Measurements from ENCODE around the gene NEU4.
"Not testable (repeated sequence)": the region's sequence is repeated elsewhere in the genome, so short reads cannot be mapped to it uniquely, and the experiment has no call there.

NEU4 gene

DNA sequence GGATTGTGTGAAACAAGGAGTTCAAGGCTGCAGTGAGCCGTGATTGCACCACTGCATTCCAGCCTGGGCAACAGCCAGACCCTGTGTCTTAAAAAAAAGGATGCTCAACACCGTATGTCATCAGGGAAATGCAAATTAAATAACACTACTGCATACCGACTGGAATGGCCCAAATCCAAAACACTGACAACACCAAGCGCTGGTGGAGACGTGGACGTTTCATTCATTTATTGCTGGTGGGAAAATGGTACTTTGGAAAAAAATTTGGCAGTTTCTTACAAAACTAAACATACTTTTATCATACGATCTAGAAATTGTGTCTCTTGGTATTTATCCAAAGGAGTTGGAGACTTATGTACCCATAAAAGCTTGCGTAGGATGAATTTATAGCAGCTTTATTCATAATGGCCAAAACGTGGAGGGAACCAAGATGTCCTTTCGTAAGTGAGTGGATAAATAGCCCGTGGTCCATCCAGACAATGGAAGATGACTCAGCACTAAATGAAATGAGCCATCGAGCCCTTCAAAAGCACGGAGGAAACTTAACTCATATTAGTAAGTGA, 24.2 kb downstream of the NEU4 start:
- no peak for DNase-seq (ENCODE audit: low read depth in 2 of 2)

DNA sequence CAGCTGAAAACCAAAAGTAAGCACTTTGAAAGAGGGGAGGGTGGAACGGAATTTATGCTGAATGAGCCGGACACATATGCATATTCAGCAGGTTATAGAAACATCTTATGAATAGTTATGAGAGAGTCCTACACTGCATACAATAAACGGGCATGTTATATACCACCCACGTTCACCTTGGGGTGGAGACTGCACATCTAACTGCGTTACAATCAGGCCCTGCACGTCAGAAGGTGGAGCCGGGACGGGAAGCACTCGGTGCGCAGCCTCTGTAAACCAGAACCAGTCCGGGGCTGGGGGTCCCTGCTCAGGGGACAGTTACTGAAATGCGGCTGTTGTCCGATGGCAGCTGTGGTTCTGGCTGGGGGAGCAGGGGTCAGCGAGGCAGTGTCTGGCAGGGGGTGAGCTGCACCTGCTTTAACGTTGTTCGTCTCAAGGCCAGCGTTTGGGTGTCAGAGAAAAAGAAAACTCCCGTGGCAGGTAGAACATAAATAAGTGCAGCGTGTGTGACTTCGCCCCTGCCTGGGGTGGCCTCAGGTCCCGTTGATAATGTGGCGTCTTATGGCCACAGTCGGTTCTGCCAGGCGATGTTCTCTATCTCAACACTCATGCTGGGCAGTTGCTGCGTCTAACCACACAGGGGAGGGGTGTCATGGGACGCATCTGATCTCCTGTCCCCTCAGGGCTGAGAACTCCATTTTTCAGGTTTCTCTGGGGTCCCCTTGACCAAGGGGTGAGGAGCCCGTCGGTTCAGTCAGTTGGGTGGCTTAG, 24.9 kb downstream of the NEU4 start:
- not testable (repeated sequence) for DNase-seq (ENCODE audit: low read depth in 2 of 2)

DNA sequence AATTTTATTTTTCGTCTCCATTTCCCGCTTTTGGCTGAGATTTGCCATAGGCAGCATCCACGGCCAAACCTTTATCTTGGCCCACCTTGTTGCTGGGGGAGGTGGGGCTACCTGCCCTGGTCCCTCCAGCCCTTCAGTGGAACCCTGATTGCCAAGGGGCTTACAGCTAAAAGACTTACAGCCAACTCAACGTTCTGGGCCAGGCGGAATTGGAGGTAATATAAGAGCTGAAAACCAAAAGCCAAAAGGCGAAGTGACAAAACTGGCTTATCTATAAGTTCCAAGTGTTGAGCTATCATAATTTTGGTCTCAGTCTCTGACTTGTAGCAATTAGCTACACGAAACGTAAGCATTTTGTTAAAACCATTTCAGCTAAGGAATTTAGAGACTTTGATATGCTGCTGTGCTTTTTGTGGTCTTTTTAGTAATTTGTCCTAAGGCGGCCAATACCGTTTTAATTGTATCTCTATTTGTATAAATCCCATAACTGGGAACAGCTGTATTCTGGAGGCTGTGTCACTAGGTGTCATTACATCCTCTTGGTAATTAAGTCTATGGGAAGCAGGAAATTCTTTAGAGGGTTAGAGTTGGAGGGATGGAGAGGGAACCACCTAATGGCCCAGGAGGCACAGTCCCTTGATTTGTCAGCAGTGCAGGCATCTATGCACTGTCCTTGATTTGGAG, 25.7 kb downstream of the NEU4 start:
- DNase-seq (ENCODE audit: low read depth in 2 of 2): no peak

DNA sequence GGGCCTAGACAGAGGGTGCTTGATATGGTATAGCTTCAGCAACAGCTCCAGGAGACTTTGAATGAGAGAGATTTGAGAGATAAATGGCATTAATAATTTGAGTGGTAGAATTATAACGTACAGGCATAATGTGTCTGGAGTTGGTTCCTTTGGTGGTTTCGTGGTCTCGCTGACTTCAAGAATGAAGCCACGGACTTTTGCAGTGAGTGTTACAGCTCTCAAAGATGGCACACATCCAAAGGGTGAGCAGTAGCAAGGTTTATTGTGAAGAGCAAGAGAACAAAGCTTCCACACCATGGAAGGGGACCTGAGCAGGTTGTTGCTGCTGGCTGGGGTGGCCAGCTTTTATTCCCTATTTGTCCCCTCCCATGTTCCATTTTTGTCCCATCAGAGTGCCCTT, 26.6 kb downstream of the NEU4 start:
- no peak for DNase-seq (ENCODE audit: low read depth in 2 of 2)

DNA sequence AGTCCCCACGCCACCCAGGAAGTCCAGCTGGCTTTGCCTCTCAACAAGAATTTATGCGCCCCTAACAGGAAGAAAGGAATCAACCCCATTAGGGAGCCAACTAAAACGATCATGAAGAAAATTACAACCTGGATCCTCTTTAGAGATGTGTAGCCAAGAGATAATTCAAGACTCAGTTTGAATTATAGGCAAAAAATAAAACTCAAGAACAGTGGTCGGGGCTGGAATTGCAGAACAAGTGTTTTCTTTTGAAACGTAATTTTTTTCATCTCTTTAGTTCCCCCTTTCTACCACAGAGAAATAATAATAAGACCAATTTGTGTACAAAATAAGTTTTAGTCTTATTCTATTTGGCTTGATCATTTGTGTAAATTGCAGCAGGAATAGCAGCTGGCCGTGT, 27.3 kb downstream of the NEU4 start:
- DNase-seq (ENCODE audit: low read depth in 2 of 2): no peak

DNA sequence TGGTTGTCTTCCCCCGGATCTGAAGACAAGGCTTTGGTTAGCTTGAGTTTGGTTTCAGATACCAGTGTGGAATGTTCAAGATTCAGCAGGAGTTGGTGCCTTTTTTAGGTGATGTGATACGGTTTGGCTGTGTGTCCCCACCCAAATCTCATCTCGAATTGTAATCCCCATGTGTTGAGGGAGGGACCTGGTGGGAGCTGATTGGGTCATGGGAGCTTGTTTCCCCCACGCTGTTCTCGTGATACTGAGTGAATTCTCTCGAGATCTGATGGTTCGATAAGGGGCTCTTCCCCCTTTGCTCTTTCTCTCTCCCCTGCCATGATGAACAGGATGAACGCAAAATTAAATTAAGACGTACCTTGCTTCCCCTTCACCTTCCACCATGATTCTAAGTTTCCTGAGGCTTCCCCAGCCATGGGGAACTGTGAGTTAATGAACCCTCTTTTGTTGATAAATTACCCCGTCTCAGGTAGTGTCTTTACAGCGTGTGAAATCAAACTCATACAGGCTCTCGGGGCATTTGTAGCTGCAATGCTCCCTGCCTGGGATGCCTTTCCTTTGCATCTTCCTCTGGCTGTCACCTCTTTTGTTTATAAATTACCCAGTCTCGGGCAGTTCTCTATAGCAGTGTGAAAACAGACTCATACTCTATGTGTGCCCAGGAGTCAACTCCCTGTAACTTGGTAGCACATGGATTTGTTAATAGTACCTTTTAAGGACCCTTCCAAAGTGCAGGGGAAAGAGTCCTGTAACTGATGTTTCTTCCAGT, 28.4 kb downstream of the NEU4 start:
- DNase-seq (ENCODE audit: low read depth in 2 of 2): no peak

DNA sequence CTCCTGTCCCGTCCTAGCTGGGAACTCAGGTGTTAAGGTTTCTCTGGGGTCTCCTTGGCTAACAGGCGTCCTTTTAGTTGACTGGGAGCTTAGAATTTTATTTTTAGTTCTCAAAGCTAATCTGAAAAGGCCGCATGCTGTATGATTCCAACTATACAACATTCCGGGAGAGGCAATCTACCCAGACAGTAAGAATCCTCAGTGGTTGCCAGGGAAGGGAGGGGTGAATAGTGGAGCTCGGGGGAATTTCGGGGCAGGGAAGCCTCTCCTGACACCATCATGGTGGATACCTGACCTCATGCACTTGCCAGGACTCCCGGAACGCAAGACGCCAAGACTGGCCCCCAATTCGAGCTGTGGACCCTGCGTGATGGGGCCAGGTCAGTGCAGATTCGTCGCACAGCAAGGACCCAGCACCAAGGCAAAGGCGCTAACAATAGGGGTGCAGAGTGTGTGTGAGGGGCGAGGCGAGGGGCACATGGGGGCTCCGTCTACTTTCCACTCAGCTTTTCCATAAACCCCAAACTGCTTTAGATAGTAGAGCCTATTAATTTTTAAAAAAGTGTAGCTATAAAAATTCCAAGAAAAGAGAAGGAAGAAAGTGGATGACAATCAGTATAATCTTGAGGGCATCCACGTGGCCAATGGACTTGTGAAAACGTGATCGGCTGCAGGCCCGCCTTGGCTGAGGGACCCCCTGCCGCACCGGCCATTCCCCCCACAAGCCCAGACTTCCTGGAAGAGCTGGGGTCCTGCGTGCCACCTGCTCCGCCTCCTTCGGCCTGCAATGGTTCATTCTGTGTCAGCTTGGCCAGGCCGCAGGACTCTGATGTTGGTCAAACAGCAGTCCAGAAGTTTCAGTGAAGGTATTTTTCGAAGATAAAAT, 32.4 kb downstream of the NEU4 start:
- no peak for DNase-seq (ENCODE audit: low read depth in 2 of 2)

DNA sequence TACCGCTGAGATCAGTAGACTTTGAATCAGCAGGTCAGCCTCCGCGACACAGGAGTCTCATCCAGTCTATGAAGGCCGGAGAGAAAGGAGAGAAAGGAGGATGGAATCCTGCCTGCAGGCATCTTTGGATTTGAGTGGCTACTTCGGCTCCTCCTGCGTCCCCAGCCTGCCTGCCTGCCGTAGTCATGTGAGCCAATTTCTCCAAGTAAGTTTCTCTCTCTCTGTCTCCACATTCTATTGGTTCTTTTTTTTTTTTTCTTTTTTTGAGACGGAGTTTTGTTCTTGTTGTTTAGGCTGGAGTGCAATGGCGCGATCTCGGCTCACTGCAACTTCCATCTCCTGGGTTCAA, 33.0 kb downstream of the NEU4 start:
- DNase-seq (ENCODE audit: low read depth in 2 of 2): no peak

DNA sequence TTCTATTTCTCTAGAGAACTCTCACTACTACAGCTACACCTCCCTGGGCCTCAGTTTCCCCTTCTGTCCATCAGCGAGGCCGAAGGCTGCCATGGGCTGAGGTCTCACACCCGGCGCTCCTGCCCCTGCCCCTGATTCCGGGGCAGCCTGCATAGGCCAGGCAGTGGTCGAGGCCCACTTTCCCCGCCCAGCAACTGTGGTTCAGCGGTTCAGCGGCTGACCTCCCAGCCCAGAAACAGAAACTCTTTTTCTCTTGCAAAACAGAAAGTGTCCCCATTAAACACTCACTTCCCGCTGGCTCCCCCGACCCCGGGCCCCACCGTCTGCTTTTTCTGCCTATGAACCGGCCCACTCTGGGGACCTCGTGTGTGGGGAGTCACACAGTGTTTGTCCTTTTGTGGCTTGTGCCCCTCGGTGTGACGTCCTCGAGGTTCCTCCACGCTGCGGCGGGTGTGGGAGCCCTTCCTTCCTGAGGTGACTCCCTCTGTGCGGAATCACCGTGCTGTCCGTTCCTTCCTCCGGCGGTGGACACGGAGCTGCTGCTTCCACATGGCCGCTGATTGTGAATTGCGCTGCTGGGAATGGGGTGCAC, 33.7 kb downstream of the NEU4 start:
- DNase-seq (ENCODE audit: low read depth in 2 of 2): peak; percentile 50 to 55

DNA sequence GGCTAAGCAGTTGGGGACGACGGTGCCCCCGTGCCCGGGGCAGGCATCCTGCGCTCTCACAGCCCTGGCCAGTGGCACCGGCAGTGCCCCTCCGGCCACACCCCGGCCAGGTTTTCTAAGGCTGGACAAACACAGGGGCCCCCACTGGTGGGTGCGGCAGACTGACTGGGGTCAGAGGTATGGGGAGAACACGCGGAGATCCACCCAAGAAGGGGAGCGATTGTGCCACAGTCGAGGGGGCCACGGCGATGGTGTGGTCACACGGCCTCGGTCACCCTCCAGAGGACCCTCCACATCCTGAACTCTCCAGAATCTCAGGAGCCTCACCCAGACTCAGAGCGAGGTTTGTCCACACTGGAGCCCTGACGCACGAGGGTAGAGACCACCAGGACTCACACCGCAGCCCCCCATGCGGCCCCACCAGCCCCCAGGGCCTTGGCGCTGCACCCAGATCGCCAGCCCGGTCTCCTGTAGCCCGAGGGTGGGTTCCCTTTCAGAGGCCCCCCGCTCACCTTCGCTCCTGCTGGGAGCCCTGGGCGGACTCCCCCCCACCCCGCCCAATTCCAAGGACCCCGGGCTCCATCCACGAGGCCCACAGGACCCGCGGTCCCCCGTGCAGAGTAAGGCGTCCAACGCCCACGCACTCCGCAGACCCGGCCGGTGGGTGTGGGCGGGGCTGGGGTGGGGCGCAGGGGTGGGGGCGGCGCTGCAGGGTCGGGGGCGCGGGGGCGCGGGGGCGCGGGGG, 34.5 kb downstream of the NEU4 start:
- no peak for DNase-seq (ENCODE audit: low read depth in 2 of 2)

DNA sequence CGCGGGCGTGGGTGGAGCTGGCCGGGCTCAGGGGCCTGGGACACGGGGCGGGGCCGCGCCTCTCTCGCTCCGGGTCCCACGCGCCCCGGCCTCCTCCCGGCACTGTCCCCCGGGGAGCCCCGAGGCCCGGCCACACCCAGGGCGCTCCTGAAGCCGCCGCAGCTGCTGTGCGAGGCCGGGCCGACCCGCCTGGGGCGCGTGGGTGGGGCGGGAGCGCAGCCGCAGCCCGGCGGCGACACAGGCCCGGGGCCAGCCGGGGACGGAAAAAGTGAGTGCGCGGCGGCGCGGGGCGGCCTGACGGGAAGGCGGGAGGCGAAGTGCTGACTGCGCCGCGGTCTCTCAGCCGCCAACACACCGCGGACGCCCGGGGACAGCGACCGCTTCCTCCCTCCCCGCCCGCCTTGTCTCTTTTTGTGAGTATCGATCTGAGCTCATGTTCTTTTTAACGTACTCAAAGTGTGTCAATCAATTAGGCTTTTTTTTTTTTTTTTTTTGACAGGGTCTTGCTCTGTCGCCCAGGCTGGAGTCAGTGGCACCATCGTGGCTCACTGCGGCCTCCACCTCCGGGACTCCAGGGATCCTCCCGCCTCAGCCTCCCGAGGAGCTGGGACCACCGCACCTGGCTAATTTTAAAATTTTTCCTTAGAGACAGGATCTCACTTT, 35.2 kb downstream of the NEU4 start:
- peak; percentile 68 to 77 for DNase-seq (ENCODE audit: low read depth in 2 of 2)

DNA sequence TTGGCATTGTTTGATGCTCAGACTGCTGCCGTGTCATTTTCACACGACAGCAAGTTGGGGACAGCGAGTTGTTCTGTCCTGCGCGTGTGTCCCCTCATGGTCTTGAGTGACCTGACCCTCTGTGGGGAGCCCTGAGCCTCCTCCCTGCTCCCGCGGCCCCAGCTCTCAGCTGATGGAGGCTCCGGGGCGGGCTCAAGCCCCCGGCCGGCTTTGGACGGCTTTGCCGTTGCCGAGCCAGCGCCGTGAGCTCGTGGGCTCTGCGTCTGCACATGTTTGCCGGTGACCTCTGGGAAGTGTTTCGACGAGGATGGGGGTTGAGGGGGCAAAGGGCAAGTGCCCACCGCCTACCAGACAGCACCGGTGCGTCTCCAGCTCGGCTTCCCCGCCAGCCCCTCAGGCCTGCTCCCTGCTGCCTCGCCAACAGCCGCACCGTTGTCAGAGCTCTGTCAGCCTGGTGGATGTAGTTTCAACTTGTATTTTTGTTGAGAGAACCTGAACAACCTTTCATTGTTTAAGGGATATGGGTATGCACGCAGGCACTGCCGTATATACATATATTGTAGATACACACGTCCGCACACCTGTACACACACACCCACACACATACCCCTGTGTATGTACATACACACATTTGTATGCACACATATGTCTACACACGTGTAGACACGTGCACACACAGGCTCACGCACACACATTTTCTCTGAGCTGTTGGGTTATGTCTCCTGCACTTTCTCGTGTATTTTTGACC, 36.0 kb downstream of the NEU4 start:
- no peak for DNase-seq (ENCODE audit: low read depth in 2 of 2)

DNA sequence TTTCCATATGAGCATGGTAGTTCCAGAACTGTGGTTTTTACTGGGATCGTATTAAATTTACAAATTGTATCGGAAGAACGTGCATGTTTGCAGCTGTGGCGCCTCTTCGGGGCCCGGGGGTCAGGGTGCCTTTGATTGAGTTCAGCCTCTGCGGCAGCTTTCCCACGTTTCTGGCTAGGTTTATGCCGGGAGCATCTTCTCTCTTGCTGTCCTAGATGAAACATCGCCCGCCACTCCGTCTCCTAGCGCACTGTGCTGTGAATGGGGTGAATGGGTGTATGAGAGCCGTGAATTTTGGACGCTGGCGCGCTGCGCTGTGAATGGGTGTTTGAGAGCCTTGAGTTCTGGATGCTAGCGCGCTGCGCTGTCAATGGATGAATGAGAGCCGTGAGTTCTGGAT, 37.4 kb downstream of the NEU4 start:
- no peak for DNase-seq (ENCODE audit: low read depth in 2 of 2)

DNA sequence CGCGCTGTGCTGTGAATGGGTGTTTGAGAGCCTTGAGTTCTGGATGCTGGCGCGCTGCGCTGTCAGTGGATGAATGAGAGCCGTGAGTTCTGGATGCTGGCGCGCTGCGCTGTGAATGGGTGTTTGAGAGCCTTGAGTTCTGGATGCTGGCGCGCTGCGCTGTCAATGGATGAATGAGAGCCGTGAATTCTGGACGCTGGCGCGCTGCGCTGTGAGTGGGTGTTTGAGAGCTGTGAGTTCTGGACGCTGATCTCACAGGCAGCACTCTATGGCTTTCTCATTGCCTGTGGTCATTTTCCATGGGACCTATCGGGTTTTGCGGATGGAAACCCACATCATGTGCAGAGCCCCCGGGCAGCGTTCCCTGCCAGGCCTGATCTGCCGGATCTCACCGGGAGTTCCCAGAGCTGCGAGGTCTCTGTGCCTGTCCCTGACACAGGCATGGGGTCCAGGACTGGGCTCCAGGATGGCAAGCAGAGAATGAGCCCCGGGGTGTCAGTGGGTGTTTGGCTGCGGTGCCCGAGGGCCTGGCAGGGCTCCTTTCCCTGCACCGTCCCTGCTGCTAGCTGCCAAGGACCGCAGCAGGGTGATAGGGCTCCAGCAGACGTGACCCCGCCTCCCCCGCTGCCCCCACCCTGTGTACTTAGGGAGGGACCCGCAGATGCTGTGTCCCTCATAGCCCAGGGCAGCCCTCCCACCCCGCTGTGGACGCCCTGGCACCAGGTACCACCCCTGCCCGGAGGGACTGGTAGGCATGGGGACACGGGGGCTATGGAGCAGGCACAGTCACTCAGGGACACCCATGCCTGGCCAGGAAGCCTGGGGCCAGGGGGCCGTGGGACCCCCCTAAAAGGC, 40.0 kb downstream of the NEU4 start:
- no peak for DNase-seq (ENCODE audit: low read depth in 2 of 2)

DNA sequence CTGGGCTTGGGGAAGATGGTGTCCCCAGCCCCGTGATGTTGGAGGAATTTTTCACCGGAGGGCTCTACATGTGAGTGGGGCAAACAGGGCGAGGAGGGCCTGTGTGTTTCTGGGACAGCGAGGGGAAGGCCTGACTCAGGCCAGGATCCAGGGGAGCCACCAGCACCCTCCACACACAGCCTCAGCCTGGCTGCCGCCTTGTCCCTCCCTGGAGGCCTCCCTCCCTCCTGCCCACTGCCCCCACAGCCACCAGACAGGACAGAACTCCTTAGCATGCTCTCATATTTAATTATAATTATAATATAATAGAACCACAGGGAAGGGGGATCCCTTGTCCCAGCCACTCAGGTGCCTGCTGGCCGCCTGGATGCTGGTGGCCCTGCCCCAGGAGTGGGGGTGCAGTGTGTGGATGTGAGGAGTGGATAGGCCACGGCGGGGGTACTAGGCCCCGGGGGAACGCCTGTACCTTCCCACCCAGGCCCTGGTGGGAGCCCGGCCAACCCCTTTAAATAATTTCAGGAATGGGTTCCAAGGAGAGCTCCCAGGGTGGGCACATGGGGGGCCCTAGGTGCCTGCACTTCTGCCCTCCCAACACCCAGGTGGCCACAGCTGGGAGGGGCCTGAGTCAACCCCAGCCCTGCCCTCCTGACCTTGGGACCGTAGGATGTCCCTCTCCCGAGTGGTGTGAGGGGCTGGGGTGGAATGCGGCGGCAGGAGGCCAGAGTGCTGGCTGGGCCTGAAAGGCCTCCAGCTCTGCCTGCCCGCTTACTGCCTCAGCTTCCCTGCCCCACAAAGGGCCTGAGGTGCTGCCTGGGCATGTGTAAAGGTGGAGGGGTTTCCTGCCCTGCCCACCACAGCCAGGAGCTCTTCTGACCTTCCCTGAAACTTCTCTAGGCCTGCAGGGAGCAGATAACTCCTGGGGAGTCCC, 40.9 kb downstream of the NEU4 start:
- no peak for DNase-seq (ENCODE audit: low read depth in 2 of 2)

DNA sequence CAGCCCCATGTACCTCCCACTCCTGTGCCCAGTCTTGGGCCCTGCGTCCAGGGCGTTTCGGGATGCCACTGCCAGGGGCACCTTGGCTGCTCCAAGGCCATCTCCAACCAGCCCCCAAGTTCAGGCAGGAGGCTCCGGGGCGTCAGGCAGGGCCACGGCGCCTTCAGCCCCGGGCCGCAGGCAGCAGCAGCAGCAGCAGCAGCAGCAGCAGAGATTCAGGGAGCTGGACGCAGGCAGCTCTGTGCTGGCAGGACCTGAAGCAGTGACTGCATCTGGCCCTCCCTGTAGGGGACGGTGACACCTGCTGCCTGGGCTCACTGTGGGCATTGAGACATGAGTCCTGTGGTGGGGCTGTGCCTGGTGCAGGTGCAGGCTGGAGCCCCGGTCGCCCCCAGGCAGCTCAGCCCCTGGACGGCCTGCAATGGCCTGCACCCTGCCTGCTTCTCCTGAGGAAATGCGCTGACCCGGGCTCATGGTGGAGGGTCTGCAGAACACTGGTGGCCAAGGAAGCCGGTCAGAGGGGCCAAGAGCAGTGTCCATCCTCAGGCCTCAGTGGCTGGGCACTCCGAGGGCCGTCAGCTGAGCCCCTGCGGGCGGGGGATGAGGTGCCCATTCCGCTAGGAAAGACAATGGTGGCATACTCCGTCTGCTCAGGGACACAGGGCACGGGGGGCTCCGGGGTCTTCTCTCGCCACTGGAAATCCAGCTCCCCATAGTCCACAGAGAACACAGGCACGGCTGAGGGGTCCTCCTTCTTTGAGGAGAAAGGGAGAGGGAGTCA, 41.7 kb downstream of the NEU4 start:
- no peak for DNase-seq (ENCODE audit: low read depth in 2 of 2)

All from stimulated activated CD8-positive, alpha-beta memory T cell treated with anti-CD3 and anti-CD28 coated beads, Interleukin-15, amount 100 ng/mL, for 4 hours (primary cell).